GM21367 (cell line): ENCODE data around the gene KRTAP5-2.

Experiments used
- ATAC-seq: cut with Tn5 transposase; IDR thresholded peaks from one replicate; pipeline ENCODE4 v1.9.1; 2021; ENCODE audit not compliant: unreplicated experiment

Gene KRTAP5-2

DNA sequence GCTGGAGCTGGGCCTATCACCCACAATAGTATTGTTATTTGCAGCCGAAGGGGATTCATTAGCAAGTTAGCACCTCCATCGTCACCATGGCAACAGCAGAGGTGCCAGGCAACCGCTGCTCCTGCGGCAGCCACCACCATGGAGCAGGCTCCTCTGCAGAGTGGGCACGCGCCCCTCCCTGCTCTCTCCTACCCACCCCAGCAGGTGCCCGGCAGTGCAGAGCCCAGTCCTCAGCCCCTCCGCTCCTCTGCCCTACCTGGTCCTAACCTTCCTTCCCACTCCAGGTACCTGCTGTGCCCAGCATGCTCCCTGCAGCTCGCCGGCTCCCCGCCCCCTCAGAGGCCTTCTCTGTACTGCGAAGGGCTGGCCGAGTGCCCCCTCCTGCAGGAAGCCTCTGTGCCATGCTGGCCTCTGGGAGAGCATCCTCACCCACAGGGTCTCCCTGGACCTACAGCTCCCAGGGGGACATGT lies 29.6 kb downstream of the KRTAP5-2 start:
- no peak for ATAC-seq

DNA sequence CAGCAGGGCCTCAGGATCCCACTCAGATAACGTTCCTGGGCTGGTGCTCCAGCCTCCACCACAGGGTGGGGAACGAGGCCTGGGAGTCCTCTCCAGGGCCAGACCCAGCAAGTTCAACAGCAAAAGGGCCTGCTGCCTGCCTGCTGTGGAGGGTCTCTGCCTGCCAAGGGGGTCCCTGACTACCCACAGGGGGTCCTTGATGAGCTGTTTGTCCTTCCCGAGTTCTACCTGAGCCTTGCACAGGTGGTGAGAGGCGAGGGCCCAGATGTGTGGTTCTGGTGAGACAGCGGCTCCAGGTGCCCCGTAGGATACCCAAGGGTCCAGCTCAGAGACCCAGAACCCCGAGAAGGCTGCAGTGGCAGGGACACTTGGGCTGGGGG lies 30.4 kb downstream of the KRTAP5-2 start:
- ATAC-seq = no peak

DNA sequence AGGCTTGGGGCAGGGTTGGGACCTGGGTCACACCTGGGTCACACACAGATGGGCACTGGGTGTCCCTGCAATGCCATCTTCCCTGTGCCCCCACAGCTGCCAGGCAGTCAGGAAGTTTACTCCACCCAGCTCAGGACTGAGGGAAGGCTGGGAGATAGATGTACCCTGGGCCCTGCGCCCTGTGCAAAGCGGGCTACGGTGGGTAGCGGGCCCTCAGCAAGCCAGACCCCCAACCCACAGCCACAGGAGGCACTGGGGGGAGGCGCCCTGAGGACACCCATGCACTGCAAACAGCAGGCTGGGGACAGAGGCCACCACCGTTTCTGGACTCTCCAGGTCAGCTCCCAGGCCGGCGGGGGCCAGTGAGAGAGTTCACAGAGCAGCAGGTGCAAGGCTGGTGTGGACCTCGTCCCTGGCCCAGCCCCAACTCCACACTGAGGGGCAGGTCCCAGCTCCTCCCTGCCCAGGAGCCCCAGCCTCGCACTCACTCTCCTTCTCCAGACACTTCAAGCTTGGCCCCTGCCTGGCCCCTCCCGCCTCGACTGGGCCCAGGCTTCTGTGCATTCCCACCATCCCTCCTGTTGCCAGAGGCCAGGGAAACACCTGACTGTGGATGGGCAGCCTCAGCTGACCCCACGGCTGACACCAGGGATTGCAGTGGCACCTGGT lies 30.9 kb downstream of the KRTAP5-2 start:
- no peak for ATAC-seq

DNA sequence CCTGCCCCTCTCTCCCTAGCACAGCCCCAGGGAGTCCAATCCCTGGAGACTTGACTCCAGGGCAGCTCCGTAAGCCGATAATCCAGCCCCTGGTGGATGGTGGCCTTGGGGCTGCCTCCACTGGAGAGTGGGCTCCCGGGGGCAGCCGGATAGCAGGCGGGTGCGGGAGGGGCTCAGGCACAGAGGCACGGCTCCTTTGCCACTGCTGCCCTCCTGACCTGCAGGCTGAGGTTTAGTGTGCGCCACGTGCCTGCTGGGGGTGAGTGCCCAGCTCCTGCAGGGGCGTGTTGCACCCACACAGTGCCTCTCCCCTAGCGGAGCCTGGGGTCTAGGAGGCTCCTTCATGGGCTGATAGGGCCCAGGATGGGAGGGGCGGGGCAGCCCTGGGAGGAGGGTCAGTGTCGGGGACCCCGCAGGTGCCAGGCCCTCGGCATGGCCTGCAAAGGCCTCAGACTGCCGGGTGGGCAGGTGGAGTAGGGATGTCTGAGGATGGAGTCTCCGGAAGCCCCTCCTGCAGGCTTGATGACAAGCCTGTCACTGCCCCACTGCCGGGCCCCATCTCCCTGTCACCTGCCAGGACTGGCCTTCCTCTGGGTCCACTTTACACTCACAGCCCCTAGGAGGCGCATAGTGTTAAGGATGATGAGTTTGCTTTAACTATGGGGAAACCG lies 31.6 kb downstream of the KRTAP5-2 start:
- no peak for ATAC-seq

DNA sequence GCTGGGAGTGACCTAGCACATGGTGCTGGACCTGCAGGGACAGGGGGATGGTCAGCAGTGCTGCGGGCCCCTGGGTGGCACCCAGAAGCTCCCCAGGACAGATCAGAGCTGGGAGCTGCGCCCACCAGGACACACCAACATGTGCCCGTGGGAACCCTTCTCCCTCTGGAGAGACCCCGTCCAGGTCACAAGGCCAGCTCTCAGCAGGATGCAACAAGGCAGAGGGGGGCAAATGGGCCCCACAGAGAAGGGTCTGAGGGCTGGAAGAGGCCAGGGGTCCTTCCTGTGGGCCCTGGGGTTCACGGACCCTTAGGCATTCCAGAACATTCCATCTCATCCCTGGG lies 32.2 kb downstream of the KRTAP5-2 start:
- ATAC-seq = no peak

DNA sequence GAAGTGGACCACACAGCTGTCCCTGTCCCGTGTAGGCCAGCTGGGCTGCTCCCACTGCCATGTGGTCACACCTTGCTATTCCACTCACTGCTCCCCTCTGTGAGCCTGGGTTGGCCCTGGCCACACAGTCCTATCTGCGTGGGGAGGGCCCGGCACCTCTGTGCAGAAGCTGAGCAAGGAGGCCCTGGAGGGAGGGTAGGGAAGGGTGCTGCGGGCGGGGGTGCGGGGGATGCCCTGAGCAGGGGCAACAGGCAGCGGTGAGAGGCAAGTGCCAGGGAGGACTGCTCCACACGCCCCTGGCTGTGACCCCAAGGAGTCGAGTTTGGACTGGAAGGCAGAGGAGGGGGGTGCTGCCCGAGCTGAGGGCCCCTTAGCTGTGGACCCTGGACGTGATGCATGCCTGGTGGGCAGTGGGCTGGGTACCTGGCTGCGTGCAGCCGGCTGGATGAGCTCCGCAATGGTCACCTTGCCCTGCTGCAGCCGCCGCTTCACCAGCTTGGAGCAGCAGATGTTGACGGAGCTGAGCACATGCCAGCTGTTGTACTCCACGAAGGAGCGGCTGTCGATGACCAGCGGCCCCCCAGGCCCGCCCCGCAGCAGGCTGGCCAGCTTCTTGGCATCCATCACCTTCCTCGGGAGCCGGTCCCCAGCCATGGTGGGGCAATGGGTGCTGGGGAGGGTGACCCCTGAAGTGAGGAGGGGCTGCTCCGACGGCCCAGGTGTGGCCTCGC lies 32.8 kb downstream of the KRTAP5-2 start:
- no peak for ATAC-seq

DNA sequence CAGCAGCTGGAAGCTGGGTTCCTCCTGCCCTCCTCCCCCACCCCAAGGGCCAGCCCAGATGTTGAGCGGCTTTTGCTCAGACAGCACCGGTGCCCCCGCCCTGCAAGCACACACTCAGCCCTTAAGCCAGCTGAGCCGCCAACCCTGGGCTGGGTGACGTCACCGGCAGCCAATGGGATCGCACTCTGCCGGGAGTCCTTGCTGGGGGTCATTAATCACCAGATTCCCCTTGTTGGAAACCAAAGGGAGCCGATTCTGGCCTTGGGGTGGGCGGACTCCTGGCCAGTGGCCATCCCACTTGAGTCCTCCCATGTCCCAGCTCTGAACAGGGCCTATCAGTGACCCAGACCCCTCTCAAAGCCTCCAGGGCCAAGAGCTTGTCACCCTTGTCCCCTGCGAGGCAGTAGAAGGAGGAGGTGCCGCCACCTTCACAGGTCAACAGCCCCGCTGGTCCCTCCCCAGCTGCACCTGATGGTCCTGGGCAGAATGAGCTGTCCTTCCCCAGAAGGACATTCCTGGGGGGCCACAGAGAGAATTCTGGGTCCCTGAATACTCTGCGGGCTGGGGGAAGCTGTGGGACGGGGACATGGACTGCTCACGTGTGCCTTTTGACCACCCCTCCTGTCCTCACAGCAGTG lies 33.4 kb downstream of the KRTAP5-2 start:
- ATAC-seq = no peak

DNA sequence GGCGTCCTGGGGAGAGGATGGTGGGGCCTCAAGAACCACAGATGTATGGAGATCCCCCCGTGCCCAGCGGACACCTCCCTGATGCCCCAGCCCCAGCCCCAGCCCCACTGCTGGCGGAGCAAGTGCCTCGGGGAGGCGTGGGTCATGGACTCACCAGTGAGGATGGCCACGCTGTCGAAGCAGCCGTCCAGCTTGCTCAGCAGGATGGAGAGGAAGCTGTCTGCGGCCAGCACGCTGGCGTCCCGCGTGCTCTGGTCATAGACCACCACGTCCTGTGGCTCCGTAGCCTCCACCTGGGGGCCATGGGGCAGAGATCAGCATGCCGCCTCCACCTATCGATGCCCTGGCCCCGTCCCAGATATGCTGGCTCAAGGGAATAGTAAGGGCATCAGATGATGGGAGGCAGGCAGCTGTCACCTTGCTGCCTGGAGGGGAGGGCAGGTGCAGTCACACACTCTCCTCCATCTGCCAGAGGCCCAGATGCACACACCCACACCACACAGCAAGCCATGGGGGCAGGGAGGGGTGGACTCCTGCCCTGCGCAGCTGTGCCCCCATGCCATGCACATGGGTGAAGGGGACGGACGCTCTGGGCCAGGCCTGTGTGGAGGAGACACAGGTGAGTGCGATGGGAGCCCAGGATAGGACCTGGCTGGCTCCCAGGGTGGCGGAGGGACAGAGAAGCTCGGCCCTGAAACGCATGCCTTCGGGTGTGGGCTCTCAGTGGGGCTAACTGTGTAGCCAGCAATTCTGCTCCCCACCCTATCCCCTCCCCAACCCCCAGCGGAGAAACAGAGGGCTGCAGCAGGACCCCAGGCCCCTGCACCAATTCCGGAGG lies 34.2 kb downstream of the KRTAP5-2 start:
- ATAC-seq = no peak

DNA sequence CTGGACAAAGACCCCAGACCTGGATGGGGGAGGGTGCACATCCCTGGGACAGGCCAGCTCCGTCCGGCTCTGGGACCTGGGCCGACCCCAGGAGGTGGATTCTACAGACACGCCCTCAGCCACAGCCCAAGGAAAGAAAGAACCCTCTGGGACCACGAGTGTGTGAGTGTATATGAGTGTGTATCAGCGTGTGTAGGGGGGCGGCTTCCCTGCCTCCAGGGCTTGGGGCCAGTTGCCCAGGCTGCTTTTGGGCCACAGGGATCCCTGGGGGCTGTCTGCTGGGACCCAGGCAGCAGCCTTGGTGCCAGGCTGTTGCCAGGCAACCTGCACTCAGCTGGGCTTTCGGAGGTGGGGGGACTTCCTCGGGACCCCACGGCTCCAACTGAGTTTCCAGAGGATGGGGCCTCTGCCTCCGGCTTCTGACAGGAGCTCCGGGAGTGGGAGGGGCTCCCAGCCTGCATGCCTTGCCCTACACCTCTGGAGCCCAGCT lies 34.9 kb downstream of the KRTAP5-2 start:
- ATAC-seq = no peak

DNA sequence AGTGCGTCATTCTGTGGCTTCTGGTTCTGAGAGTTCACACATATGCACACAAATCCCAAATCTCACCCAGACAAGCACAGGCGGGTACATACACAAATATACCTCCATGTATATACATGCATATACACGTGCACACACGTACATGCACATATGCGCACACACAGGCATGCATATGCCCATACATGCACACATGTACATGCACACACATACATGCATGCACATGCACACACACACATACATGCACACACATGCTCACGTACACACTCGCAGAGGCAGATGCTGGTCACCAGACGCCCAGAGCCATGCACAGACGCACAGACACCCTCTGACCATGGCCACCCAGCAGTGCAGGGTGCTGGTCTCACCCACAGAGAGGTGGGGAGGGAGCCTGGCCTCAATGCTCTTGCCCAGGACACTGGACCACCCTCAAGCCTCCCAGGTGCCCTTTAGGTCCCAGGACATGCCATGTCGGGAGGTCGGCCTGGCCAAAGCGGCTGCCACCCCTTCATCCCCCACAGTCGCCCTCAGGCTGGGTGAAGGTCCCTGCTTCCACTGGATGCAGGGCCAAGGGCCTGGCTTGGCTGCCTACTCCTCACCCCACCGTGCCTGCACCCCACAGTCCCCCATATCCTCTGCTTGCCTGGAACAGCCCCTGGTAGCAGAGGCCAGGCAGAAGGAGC lies 35.5 kb downstream of the KRTAP5-2 start:
- no peak for ATAC-seq

DNA sequence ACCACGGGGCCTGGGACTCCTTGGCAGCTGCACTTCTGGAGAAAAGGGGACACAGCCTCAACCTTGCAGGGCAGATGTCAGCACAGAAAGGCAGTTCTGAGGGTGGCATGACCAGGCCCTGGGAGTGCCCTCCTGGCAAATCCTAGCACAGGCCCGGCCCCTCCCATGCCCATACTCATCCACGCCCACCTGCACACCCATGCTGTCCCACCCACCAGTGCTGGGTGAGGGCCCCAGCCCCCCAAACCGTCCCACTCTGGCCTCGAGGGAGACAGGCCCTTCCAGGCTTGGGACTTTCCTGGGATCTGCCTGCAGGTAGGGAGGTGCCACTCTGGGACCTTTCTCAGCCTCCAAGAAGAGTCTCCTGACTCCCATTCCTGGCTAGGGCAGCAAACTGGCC lies 36.1 kb downstream of the KRTAP5-2 start:
- ATAC-seq = no peak

DNA sequence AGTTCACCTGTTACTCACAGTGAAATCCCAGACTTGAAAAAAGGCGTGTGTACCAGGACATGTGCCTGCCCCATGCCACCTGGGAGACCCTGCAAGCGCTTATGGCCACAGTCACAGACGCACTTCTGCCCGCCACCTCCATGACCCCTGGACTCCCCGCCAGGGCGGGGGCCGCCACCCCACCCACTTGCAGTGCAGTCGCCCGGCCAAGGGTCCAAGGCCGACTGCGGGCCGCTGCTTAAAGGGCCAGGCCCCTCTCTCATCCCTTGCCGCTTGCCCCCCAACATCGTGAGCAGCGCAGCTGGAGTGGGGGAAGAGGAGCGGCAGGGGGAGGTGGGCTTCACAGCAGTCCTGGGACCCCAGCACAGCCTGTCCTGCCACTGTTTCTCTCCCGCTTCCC lies 36.8 kb downstream of the KRTAP5-2 start:
- ATAC-seq = no peak

DNA sequence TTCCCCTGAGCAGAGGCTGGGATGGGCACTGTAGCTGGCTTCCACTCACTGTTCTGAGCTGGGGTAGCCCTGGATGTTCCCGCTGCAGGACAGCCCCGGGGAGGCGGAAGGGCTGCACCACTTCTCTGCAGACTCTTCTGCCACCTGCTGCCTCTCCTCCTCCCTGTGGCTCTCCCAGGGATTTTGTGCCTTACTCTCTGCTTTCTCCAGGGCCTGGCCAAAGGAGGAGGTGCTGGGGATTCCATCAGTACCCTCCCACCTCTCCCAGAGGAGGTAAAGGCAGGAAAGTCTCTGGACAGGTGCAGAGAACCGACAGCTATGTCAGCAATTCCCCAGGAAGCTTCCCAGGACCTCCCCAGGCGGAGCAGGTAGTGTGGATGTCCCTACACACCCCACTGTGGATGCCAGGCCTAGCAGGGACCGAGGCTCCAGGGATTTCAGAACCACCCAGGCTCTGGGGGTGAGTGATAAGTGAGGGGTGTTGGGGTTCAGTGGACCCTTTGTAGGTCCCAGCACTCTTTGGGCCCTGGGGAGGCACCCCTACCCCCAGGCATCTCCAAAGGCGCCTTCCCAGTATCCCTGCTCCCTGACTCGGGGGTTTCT lies 37.3 kb downstream of the KRTAP5-2 start:
- no peak for ATAC-seq

DNA sequence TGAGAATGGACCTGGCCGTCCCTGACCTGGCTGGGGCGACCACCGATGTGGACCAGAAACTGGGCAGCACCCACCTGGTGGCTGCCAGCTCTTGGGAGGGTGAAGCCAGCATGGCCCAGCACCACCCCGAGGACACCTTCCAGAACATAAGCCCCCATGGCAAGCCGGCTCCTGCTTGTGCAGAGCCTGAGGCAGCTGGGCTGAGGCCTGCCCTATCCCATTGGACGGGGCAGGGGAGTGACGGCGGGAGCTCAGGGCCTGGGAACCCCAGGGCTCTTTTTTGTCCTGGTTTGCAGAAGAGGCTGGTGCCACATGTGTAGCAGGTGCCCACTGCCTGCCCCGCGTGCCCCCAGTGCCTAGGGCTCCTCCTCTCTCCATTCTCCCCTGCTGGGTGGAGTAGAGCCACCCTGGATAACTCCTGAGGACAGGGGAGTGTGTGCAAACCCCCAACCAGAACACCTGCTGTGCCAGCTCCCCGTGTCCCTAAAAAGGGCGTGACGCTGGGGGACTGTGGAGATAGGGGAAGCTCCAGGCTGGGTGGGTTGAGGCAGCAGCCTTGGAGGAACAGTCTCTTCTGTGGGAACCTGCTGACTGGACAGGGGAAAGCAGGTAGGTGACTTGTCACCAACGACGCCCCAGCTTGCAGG lies 38.0 kb downstream of the KRTAP5-2 start:
- ATAC-seq = no peak

DNA sequence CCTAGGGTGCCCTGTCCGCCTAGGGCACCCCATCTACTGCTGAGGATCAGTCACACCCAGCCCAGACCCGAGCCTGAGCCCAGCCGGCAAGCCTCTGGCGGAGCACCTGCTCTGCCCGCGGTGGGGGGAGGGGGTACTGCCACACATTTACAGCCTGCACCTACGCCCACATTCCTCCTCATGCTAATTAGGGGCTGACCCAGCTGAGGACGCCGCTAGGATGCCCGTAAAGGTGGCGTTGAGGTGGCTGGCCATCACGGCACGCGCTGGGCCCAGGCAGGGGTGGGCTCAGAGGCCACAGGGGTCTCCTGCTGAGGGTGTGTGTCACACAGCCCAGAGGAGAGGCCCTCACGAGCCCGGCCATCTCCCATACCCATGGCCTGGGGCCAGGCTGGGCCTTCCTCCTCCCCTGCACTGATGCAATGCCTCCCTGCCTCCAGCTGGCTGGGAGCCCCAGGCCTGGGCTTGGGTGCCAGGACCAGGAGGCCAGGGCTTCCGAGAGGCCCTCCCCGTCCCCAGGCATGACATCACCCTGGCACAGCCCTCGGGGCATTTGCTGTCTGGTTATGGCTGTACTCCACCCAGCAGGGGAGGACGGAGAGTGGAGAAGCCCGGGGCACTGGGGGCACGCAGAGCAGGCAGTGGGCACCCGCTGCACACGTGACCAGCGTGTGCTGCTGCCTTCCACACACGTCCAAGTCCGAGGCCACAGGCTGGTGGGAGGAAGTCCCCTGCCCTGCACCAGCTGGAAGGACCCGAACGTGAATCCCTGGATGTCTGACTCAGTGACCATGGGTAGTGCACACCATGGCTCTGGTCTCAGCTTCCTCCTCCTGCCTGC lies 38.8 kb downstream of the KRTAP5-2 start:
- ATAC-seq = no peak

DNA sequence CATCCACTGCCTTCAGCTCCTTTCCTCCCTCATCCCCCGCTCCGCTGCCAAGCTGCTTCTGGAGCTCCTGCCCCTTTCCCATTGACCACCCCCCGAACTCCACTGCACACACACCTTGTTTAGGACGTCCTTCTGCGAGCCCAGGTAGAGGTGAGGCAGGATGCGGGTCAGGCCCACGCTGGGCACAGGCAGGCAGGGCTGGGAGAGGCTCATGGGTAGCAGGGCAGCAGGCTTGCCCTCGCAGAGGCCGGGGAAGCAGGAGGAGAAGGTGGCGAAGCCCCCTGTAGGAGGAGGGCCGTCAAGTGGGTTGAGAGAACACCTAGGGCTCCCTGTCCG lies 39.4 kb downstream of the KRTAP5-2 start:
- ATAC-seq = no peak

DNA sequence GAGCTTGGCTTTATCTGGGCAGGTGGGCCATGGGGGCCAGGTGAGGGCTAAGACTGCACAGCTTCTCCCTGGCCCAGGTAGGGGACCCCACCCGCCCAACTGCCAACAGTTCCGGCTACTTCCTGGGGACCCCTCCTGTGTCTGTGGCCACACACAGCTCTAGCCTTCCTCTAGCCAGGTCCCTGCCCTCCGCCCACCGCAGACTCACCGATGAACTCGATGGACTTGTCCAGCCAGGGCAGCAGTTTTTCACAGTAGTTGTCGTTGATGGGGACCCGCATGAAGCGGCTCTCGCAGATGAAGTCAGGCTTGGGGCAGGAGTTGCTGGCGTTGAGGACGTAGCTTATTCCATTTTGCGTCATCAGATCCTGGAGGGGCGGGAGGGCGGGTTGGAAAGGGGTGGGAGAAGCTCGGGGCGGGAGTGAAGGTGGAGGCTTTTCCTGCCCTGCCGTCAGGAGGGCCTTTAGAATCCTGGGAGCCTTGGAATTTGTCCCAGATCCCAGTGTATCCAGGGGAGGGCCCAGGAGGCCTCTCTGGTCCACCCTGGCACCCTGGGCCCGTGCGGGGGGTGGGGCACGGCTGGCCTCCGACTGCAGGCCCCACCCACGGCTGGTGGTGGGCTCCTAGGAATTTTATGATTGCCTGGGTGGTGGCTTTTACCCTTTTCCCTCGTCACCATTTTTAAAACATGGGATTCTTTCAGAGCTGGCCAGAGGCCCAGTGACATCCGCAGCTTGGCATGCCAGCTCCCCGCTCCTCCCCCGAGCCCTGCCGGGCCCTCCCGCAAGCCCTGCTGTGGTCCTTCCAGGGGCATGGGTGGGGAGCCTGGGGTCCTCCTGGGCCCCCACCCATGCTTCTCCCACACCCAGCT lies 40.0 kb downstream of the KRTAP5-2 start:
- ATAC-seq = no peak
